GM12801 (cell line): ENCODE data around the gene ITM2C.

Source experiments
- TF ChIP-seq, protein P1 (sequence below): IDR thresholded peaks from one replicate; pipeline ENCODE4 v1.5.1; 2011; ENCODE audit warnings: control low read depth; ENCODE audit not compliant: insufficient read length; ENCODE audit errors: extremely low read depth

ITM2C gene

DNA sequence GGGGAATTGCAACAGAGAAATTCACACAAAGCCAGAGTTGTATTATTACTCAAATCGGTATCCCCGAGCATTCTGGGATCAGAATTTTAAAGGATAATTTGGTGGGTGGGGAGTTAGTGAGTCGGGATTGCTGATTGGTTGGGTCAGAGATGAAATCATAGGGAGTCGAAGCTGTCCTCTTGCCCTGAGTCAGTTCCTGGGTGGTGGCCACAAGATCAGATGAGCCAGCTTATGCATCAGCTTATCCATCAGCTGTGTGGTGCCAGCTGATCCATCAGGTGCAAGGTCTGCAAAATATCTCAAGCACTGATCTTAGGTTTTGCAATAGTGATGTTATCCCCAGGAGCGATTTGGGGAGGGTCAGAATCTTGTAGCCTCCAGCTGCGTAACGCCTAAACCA lies 34.3 kb upstream of the ITM2C start:
- TF ChIP-seq, protein P1, sequence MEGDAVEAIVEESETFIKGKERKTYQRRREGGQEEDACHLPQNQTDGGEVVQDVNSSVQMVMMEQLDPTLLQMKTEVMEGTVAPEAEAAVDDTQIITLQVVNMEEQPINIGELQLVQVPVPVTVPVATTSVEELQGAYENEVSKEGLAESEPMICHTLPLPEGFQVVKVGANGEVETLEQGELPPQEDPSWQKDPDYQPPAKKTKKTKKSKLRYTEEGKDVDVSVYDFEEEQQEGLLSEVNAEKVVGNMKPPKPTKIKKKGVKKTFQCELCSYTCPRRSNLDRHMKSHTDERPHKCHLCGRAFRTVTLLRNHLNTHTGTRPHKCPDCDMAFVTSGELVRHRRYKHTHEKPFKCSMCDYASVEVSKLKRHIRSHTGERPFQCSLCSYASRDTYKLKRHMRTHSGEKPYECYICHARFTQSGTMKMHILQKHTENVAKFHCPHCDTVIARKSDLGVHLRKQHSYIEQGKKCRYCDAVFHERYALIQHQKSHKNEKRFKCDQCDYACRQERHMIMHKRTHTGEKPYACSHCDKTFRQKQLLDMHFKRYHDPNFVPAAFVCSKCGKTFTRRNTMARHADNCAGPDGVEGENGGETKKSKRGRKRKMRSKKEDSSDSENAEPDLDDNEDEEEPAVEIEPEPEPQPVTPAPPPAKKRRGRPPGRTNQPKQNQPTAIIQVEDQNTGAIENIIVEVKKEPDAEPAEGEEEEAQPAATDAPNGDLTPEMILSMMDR: no peak

DNA sequence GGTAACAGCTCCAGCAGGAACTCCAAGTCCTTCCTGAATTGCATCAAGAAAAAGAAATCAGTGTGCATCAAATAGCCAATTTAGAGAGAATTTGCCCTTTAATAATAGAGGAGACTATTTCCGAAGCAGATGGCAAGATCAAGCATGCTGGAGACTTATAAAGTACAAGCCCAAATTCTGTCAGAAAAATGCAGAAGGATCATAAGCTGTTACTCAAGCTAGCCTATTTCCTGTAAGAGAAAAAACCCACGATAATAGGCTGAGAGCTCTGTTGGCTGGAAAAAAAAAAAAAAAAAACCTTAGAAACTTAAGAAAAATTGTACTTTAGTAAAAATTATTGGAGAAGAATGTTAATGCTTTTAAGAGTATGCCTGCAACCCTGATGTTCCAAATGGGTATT lies 24.4 kb upstream of the ITM2C start:
- TF ChIP-seq, protein P1: no peak

DNA sequence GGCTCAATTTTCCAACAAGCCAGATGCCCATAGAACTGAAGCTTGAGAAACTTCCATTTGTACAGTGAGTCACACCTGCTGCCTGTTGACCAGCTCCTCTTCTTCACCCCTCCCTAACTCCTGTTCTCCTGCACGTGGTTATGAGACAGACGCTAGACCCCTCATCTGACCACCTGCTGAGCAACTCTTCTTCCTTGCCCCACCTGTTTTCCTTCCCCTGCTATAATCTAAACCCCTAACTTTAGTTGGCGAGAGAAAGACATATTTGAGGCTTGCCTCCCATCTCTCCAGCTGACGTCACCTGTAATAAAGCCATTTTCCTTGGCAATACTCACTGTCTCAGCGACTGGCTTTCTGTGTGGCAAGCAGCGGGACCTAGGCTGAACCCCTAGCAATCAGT lies 22.3 kb upstream of the ITM2C start:
- TF ChIP-seq, protein P1: no peak

DNA sequence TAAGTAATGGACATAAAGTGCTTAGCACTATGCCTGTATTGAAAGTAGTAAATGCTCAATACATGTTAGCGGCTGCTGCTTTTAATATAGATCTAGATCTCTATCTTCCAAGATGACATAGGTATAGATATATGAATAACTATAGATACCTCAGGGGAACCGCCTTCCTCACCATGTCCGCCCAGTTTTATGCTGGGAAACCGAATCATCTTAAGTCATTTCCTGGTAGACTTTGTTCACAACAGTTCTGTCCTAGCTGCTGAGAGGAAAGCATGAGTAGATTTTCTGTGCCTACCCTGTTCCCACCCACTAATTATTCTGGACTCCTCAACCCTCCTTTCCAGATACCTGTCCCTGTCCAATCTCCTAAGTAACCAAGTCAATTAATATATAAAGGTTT lies 21.6 kb upstream of the ITM2C start:
- TF ChIP-seq, protein P1: no peak

DNA sequence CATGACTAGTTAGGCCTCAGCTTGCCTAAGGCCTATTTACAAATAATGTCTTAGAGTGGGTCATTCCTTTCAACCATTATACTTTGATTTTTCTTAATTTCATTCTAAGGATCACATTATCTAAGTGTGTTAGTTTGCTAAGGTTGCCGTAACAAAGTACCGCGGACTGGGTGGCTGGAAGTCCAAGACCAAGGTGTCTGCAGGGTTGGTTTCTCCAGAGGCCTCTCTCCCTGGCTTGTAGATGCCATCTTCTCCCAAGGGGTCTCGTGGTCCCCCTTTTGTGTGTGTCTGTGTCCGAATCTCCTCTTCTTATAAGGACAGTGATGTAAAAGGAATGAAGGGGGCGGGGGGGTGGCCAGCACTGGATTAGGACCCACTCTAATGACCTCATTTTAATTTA lies 18.4 kb upstream of the ITM2C start:
- TF ChIP-seq, protein P1: no peak

DNA sequence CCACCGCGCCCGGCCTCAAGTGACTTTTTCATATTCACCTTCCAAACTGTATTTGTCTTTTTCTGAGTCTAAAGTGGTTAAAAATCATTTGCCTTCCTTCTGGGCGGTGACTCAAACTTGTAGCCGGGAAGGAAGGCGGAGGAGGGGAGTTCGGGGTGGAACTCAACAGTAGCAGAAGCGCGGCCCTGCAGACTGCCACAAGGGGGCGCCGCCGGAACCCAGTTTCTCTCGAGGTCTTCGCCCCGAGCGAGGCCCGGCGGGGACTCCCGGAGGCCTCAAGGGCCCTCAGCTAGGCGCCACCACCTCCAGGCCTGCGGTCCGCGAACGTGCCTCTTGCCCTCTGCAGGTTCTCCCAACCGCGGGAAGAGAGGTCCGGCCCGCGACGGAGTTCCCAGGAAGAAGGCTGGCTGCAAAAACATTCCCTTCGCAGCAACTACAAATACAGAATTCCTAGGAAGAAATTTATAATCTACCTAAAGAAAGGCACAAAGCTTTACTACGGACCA lies 16.8 kb upstream of the ITM2C start:
- TF ChIP-seq, protein P1: no peak

DNA sequence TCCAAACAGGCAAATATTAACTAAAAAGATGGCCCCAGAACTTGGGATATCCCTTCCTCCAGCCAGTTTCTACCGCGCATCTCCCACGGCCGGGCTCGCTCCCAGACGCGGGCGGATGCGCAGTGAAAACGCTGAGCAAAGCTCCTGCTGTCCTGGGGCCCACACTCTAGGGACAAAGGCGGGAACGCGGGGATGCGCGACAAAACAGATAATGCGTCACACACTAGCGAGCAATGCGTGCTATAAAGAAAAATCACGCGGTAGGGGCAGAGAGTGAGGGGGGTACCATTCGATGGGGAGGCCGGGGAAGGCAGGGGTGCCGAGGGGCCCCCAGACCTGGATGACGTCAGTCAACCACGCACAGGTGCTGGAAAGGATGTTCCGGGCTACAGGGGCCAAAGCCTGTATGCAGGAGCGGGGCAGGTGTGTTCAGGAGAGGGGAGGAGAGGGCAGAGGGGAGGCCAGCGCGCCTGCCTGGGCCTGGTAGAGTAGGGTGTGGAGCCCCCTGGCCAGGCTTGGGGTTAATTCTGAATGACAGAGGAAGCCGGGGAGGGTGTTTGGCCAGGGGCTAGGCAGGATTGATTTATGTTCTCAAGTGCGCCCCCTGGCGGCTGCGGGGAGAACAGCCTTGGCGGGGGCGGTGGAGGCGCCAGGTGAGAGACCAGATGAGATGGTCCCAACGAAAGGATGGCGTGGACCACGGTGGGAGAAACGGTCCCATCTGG lies 14.9 kb upstream of the ITM2C start:
- TF ChIP-seq, protein P1: no peak

DNA sequence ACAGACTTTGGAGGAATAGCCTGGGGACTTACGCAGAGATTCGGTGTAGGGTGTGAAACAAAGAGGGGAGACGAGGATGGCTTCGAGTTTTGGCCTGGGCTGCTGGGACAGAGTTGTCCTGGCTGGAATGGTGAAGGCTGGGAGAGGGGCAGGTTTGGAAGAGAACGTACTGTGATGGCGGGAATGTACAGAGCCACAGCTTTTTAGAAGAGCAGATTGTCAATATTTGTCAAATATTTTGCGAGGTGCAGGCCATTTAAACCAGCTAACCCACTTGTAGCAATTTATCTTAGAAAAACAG lies 14.4 kb upstream of the ITM2C start:
- TF ChIP-seq, protein P1: no peak
